Smooth muscle cell (in vitro differentiated cells): ENCODE results near the gene CHODL. TPM values are rescaled to one million over a fixed set of nuclear protein-coding genes. Genes with fewer than 3 reads are reported as not detected.

Experiments
- DNase-seq: peaks from one replicate; lab custom pipeline; 2025; ENCODE audit not compliant: unreplicated experiment; lab: John Stamatoyannopoulos, UW
- H2AFZ ChIP-seq: fragments of 200-600 bp; sonication (generic); 2 replicates; pipeline ENCODE4 v1.6.0; 2016; ENCODE audit warnings: antibody characterized with exemption, low read depth, mild to moderate bottlenecking
- H3F3A ChIP-seq: fragments of 200-600 bp; sonication (generic); 2 replicates; pipeline ENCODE4 v1.6.0; 2017; ENCODE audit warnings: antibody characterized with exemption, low read depth
- H3K27ac ChIP-seq: fragments of 200-600 bp; sonication (generic); 2 replicates; pipeline ENCODE4 v1.5.1; 2016; ENCODE audit warnings: low read depth, mild to moderate bottlenecking
- H3K27me3 ChIP-seq: fragments of 200-600 bp; sonication (generic); 2 replicates; pipeline ENCODE4 v1.6.1; 2016; ENCODE audit warnings: low read depth, mild to moderate bottlenecking
- H3K36me3 ChIP-seq: fragments of 200-600 bp; sonication (generic); 2 replicates; pipeline ENCODE4 v1.5.1; 2016; ENCODE audit warnings: low read depth
- H3K4me1 ChIP-seq: fragments of 200-600 bp; sonication (generic); 2 replicates; pipeline ENCODE4 v1.5.1; 2016; ENCODE audit warnings: low read depth
- H3K4me2 ChIP-seq: fragments of 200-600 bp; sonication (generic); 2 replicates; pipeline ENCODE4 v1.6.0; 2016; ENCODE audit warnings: mild to moderate bottlenecking
- H3K4me3 ChIP-seq: fragments of 200-600 bp; sonication (generic); 2 replicates; pipeline ENCODE4 v1.5.1; 2016; ENCODE audit warnings: mild to moderate bottlenecking
- H3K79me2 ChIP-seq: fragments of 200-600 bp; sonication (generic); 2 replicates; pipeline ENCODE4 v1.6.0; 2016; ENCODE audit warnings: low read depth, mild to moderate bottlenecking
- H3K9ac ChIP-seq: fragments of 200-600 bp; sonication (generic); 2 replicates; pipeline ENCODE4 v1.6.0; 2016; ENCODE audit warnings: low read depth
- H3K9me3 ChIP-seq: fragments of 200-600 bp; sonication (generic); replicated peaks from 2 replicates; pipeline ENCODE4 v1.5.1; 2016; ENCODE audit warnings: low read depth
- H4K20me1 ChIP-seq: fragments of 200-600 bp; sonication (generic); 2 replicates; pipeline ENCODE4 v1.6.0; 2016; ENCODE audit warnings: low read depth
- CTCF ChIP-seq: fragments of 200-600 bp; sonication (generic); IDR thresholded peaks from 2 replicates; pipeline ENCODE4 v1.5.1; 2017; ENCODE audit warnings: borderline replicate concordance, mild to moderate bottlenecking, antibody characterized with exemption; ENCODE audit not compliant: insufficient read depth, poor library complexity, severe bottlenecking
- WGBS: methylation state at CpG from one replicate; pipeline ENCODE4 v1.1.7; 2016; ENCODE audit warnings: low lambda C conversion rate; 5-methylcytosine and 5-hydroxymethylcytosine counted together
- polyA plus RNA-seq: library from polyadenylated mRNA; unstranded; fragments of >200 nt; fragmentation: Nextera tagmentation; extraction: Ambion mirVana; gene quantifications from 2 replicates; pipeline ENCODE4 v1.2.1, GENCODE V29; 2016
- total RNA-seq: library from RNA; depleted of rRNA; stranded (reverse); fragments of >200 nt; gene quantifications from 2 replicates; pipeline ENCODE4 v1.2.3, GENCODE V29; 2014

The CHODL gene
- total RNA-seq (0.09 TPM in 1 of 2 replicates, not detected in the other), polyA plus RNA-seq (not detected in 2 replicates)

DNA sequence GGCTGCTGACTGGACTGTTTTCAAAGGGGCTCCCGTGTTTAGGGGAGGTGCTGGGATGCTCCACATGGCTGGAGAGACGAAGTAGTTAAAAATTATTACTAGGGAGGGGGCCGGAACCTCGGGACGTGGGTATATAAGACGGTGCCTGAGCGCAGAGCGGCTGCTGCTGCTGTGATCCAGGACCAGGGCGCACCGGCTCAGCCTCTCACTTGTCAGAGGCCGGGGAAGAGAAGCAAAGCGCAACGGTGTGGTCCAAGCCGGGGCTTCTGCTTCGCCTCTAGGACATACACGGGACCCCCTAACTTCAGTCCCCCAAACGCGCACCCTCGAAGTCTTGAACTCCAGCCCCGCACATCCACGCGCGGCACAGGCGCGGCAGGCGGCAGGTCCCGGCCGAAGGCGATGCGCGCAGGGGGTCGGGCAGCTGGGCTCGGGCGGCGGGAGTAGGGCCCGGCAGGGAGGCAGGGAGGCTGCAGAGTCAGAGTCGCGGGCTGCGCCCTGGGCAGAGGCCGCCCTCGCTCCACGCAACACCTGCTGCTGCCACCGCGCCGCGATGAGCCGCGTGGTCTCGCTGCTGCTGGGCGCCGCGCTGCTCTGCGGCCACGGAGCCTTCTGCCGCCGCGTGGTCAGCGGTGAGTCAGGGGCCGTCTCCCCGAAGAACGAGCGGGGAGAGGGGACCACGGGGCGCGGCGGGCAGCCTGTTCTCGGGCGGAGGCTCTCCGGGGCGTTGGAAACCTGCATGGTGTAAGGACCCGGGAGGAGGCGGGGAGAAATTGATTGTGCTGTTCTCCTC lies at the start of gene CHODL:
Gene CHODL (plus strand): TSS at position 163 of the 793 bp plus-strand sequence. CDS start 391 bp downstream, at position 554.
- Histone ChIP-seq H3K36me3 (no peaks in the 10 kb centered on the region), H3K27me3 (peaks cover 71% of the 10 kb centered on the region)

DNA sequence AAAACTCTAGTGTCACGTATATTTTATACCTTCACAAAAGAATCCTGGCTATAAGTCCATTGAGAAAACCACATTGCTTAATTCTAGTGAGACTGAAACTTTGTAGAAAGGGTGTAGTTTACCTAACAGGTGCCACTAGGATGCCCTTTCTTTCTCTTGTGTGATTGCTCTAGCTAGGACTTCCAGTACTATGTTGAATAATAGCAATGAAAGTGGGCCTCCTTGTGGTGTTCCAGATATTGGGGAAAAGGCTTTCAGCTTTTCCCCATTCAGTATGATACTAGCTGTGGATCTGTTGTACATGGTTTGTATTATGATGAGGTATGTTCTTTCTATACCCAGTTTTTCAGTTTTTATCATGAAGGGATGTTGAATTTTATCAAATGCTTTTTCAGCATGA lies 39.7 kb upstream of the CHODL start:
- 88% methylated on average over 1 of the region's 1 CpG for WGBS
- H3K4me2 ChIP-seq, result no peak overlapping the region
- H2AFZ ChIP-seq, result no peak overlapping the region
- no peaks in the 10 kb centered on the region for H3K79me2 ChIP-seq
- H3K36me3 ChIP-seq, result no peaks in the 10 kb centered on the region
- no peaks in the 10 kb centered on the region for H4K20me1 ChIP-seq
- no peaks in the 10 kb centered on the region for H3F3A ChIP-seq
- no peak overlapping the region for H3K4me3 ChIP-seq
- TF ChIP-seq CTCF, result no peak
- no peaks in the 10 kb centered on the region for H3K27me3 ChIP-seq
- no peaks in the 10 kb centered on the region for H3K4me1 ChIP-seq
- no peak overlapping the region for H3K9ac ChIP-seq
- no peak for DNase-seq
- no peaks in the 10 kb centered on the region for H3K9me3 ChIP-seq
- no peak overlapping the region for H3K27ac ChIP-seq

More for the DNA sequence above, at the start of gene CHODL:
- Histone ChIP-seq H3K27ac (no peak within 1 kb of the TSS), H4K20me1 (no peaks in the 10 kb centered on the region), H3K4me2 (peak within 1 kb of the TSS; percentile 81), H3F3A (no peaks in the 10 kb centered on the region), H3K79me2 (no peaks in the 10 kb centered on the region), H3K9ac (no peak within 1 kb of the TSS), H2AFZ (no peak within 1 kb of the TSS), H3K4me3 (peak within 1 kb of the TSS; percentile 40), H3K9me3 (no peaks in the 10 kb centered on the region), H3K4me1 (no peaks in the 10 kb centered on the region)
- DNase-seq, result no peak
- WGBS, result 5% methylated on average over 62 of the region's 72 CpGs
- no peak for TF ChIP-seq CTCF

- no peak overlapping the region for H3K27ac ChIP-seq
- DNase-seq, result no peak
- WGBS, result 55% methylated on average over 1 of the region's 1 CpG
- no peaks in the 10 kb centered on the region for H3K79me2 ChIP-seq
- H4K20me1 ChIP-seq, result no peaks in the 10 kb centered on the region
- no peak overlapping the region for H3K9ac ChIP-seq
- H2AFZ ChIP-seq, result no peak overlapping the region
- H3K27me3 ChIP-seq, result no peaks in the 10 kb centered on the region
- no peak overlapping the region for H3K4me3 ChIP-seq
- no peaks in the 10 kb centered on the region for H3F3A ChIP-seq
- H3K4me1 ChIP-seq, result no peaks in the 10 kb centered on the region
- no peak overlapping the region for H3K4me2 ChIP-seq
- TF ChIP-seq CTCF, result no peak
- H3K9me3 ChIP-seq, result no peaks in the 10 kb centered on the region
- H3K36me3 ChIP-seq, result no peaks in the 10 kb centered on the region
These were observed 26.3 kb upstream of the CHODL start for GRCh38 chr21:18218331-18218730.

DNA sequence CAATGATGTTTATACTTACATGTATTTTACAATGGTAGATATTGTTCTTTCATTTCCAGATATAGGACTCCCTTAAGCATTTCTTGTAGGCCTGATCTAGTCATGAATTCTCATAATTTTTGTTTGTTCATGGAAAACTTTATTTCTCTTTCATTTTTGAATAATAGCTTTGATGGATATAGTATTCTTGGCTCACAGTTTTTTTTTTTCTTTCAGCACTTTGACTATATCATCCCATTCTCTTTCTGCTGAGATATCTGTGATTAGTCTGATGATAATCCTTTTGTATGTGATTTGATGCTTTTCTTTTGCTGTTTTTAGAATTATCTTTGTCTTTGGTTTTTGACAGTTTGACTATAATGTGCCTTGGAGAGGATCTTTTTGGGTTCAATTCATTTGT lies 24.1 kb upstream of the CHODL start:
- TF ChIP-seq CTCF, result no peak
- H3K27me3 ChIP-seq, result no peaks in the 10 kb centered on the region
- H3K9ac ChIP-seq, result no peak overlapping the region

More for the DNA sequence above, 24.1 kb upstream of the CHODL start:
- no peaks in the 10 kb centered on the region for H4K20me1 ChIP-seq
- H3K4me2 ChIP-seq, result no peak overlapping the region
- H2AFZ ChIP-seq, result no peak overlapping the region
- H3K4me1 ChIP-seq, result no peaks in the 10 kb centered on the region
- DNase-seq, result no peak
- no peak overlapping the region for H3K27ac ChIP-seq
- H3K36me3 ChIP-seq, result no peaks in the 10 kb centered on the region
- H3K9me3 ChIP-seq, result no peaks in the 10 kb centered on the region
- H3K79me2 ChIP-seq, result no peaks in the 10 kb centered on the region
- no peak overlapping the region for H3K4me3 ChIP-seq
- H3F3A ChIP-seq, result no peaks in the 10 kb centered on the region
